CD4-positive, alpha-beta T cell treated with Interleukin-4 for 4 hours (primary cell): Measurements from ENCODE around the gene NAA35.
"Not testable (repeated sequence)": the region's sequence is repeated elsewhere in the genome, so short reads cannot be mapped to it uniquely, and the experiment has no call there.

Source experiments
- DNase-seq: peaks from one replicate; pipeline ENCODE4 v3.0.0-alpha.2; 2020

Gene NAA35

DNA sequence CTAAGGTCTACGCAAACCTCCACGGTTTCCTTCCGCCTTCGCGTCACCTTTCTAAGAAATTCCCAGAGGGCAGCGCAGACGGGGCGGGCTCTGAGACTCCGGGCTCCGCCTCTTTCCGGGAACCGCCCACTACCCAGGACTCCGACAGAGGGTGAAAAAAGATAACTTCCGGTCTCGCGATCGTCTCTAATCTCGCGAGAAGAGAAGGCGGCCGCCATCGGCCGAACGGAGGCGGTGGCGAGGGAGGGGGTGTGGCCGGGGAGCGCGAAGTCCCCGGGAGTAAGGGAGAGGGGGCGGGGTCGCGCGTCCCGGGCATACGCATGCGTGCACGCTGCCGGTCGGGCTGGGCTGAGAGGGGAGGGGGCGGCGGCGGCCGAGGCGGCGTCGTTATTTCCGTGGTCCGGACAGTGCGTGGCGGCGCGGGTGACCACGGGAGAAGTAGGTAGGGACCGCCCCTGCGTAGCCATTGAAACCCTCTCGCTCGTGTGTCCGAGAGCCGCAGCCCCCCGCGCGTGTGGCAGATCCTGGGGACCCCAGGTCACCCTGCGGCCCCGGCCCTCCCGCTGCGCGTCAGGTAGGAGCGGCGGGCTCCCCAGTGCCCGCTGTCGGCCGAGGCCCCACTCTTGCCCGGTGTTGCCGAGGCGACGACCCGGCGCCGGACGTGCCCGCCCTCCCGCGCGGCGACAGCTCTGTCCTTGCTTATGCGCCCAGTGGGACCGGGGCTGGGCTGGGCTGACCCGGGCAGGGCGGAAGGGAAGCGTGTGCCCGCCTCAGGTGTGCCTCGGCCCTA lies at the start of gene NAA35:
Gene NAA35 (plus strand): TSS at position 315 of the 790 bp plus-strand sequence. CDS start 1,014 bp downstream, outside the sequence.
- DNase-seq: peak; percentile 99

DNA sequence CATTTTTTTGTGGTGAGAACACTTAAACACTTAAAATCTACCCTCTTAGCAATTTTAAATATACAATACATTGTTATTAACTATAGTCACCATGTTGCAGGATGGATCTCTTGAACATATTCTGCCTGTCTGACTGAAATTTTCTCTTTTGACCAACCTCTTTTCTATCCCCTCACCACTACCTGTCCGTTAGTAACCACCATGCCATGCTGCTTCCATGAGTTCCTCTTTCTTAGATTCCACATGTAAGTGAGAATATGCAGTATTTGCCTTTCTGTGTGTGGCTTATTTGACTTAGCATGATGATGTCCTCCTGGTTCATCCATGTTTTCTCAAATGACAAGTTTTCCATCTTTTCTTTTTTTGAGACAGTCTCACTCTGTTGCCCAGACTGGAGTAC lies 48.5 kb upstream of the NAA35 start:
- DNase-seq: no peak

DNA sequence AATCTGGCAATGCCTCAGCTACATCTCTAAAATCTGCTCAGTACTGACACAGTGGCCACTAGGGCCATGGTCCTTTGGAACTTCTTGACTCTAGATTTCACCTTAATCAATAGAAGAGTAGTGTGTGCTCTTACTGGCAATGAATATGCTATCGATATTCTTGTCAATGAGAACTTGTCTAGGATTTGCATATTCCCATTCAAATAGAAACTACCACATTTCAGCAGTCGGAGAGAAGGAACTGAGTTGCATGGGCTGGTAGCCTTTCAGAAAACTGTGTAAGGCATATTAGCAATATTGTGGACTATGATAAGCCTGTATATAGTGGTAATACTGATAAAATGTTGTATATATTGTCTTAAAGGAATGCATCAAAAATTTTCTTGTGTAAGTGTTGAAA lies 45.3 kb upstream of the NAA35 start:
- no peak for DNase-seq

GRCh38 chr9:85897848-85898247 lies 43.1 kb upstream of the NAA35 start:
- no peak for DNase-seq

- DNase-seq: no peak
These were observed 42.6 kb upstream of the NAA35 start for GRCh38 chr9:85898332-85898731.

DNA sequence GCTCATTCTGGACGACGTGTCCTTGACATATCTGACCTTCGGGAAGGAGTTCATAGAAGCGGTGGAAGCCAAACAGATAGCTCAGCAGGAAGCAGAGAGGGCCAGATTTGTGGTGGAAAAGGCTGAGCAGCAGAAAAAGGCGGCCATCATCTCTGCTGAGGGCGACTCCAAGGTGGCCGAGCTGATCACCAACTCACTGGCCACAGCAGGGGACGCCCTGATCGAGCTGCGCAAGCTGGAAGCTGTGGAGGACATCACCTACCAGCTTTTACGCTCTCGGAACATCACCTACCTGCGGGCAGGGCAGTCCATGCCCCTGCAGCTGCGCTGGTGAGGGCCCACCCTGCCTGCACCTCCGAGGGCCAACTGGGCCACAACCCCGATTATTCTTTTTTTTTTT lies 41.6 kb upstream of the NAA35 start:
- DNase-seq: no peak

DNA sequence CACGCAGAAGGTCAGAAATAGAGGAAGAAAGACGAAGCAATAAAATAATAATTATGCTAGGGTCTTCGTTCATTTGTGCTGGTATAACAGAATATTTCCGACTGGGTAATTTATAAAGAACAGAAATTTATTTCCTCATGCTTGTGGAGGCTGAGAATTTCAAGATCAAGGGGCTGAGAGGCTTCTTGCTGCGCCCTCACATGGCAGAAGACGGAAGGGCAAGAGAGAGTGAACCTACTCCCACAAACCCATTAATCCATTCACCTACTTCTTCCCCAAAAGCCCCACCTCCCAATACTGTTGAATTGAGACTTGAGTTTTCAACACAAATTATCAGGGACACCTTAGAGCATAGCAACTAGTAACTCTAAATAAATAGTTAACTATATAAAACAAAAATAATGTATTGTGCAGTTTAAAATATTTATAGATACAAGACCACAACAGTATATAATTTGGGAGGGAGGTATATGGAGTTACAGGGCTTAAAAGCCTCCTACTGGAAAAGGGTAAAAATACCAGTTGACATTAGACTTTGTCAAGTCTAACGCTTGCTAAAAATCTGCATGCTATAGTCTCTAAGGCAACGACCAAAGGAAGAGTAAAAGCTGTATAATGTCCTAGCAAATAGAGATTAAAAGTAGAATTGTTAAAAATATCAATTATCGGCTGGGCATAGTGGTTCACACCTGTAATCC lies 40.3 kb upstream of the NAA35 start:
- DNase-seq: peak; percentile 43

DNA sequence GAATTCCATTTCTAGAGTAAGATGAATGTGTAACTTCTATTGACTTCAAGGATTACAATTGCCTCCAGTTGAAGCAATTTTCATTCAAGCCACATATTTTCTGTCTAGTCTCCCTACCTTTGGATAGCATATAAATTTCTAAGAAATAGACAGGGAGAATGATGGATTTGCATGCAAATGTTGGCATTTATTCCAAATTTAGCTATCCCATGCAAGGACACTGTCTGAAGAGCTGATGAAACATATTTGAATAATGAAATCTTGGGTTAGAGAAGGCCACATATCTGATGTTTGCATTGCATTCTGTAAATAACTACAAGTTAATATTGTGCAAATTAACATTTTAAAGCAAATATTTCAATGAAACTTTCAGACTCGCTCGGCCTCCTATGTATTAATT lies 36.0 kb upstream of the NAA35 start:
- no peak for DNase-seq

- DNase-seq: no peak
These were observed 35.0 kb upstream of the NAA35 start for GRCh38 chr9:85905957-85906356.

DNA sequence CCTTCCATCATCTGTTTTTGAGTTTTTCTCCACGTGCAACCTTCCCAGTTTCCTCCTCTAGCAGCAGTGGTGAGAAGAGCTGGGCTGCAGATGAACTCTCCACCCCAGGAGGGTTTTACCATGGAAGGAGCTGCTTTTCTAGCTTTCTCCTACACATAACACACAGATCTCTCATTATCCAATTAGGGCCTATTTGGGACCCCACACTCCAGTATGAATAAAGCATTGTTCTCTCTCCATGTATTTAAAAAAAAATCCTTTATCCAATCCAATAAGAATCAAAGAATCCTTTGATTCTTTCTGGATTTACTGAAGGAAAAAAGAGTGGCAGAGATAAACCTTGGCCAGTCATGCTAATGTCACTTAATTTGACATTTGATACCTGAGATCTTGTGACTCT lies 31.6 kb upstream of the NAA35 start:
- no peak for DNase-seq

DNA sequence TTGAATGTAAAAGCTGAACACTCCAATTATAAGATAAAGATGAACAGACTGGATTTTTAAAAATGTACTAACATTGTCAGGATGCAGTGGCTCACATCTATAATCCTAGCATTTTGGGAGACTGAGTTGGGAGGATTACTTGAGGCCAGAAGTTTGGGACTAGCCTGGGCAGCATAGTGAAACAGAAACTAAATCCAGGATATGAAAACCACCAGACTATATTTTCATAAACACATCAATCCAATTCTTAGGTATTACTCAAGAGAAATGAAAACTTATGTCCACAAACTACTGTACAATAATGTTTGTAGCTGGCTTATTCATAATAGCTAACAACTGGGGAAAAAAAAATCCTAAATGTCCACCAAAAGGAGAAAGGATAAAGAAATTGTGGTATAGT lies 26.8 kb upstream of the NAA35 start:
- DNase-seq: no peak

GRCh38 chr9:85917756-85918155 lies 23.2 kb upstream of the NAA35 start:
- DNase-seq: no peak

GRCh38 chr9:85925493-85925892 lies 15.5 kb upstream of the NAA35 start:
- DNase-seq: no peak

DNA sequence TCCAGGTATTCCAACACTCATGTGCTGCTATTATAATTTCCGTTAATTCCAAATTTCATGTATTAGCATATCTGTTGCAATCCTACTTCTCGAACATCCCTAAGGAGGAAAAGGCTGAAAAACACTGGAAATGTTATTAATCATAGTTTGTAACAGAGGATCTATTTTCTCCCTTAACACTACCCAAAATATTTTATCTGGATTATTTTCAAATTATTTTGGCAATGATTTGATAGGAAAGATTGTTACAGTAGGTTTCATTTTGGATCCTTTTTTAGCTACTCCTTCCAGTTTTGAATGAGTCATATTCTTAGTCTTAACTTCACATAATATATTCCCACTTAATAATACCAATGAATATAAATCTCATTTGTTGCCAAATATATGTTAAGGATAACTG lies 13.9 kb upstream of the NAA35 start:
- no peak for DNase-seq

DNA sequence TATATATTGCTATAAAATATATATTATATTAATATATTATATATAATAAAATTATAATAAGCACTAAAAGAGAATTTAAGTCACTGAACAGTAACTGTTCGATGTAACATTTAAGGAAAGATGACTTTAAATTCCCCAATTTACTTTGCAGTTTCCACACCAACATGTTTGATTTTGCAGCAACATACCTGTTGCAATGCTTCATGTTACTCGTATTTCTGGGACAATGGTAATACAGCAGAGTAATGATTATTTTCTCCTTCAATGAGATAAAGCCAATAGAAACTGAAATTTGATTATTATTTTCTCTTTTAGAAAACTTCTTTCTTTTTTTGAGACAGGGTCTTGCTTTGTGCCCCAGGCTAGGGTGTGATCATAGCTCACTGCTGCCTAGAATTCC lies 9.5 kb upstream of the NAA35 start:
- DNase-seq: no peak

DNA sequence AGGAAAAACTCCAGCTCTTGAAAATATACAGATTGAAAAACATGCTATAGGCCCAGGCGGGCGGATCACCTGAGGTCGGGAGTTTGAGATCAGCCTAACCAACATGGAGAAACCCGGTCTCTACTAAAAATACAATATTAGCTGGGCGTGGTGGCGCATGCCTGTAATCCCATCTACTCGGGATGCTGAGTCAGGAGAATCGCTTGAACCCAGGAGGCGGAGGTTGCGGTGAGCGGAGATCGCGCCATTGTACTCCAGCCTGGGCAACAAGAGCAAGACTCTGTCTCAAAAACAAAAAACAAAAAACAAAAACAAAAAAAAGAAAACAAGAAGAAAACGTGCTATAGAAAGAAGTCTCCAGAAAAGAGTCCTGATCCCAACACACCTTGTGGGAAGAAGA lies 5.0 kb upstream of the NAA35 start:
- DNase-seq: not testable (repeated sequence)

DNA sequence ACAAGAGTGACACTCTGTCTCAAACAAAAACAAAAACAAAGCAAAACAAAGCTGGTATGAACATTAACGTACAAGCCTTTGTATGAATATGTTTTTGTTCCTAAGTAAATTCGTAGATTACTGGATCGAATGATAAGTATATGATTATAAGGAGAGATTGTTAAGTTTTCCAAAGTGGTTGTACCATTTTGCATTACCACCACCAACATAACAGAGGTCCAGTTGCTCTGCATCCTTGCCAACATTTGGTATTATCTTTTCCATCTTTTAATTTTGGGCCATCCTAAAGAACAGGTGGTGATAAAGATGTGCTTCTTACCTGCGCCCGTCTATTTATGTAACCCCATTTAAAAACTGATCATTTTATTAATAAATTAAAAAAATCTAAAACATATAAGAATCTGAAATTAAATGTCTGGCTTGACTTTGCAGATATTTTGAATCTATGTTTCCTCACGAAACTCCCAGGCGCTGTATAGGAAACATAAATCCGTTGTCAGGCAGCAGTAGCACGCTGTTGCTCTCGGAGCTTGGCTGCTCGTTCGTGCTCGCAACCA lies 593 bp upstream of the NAA35 start:
- no peak for DNase-seq

- DNase-seq: no peak
These were observed 635 bp downstream of the NAA35 start for GRCh38 chr9:85941622-85941940.

DNA sequence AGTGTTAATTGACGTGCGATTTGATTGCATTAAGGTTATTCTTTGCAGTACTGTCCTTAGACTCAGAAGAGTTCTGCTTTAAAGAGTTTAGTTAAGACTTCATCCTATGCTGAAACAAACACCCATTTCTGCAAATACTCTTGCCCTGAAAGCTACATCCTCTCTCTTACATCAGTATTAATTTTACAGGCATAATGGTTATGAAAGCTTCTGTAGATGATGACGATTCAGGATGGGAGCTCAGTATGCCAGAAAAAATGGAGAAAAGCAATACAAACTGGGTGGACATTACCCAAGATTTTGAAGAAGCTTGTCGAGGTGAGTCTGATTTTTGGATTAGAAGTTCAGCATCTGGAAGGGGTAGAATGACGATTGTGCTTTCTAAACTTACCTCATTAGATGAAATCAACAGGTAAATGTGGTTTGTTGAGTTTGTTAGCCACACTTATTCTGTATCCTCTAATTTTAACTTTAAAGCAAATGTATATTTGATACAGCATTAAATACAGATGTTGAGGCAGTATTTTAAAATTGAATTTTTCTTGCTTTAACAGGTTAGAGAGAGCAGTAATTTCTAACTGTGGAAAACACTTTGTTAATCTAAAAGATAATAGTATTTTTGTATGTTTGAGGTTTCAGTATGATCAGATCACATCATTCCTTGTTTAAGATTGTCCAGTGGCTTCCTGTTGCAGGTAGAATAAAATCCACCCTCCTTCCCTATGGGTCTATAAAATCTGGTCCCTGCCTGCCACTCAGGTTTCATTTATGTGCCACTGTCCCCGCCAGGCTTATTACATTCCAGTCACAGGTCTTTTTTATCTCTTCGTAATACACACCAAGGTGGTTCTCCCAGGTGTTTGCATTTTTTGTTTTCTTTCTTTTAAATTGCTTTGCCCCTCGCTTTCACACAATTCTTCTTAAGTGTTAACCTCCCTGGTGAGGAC lies 1.3 kb downstream of the NAA35 start:
- DNase-seq: no peak

DNA sequence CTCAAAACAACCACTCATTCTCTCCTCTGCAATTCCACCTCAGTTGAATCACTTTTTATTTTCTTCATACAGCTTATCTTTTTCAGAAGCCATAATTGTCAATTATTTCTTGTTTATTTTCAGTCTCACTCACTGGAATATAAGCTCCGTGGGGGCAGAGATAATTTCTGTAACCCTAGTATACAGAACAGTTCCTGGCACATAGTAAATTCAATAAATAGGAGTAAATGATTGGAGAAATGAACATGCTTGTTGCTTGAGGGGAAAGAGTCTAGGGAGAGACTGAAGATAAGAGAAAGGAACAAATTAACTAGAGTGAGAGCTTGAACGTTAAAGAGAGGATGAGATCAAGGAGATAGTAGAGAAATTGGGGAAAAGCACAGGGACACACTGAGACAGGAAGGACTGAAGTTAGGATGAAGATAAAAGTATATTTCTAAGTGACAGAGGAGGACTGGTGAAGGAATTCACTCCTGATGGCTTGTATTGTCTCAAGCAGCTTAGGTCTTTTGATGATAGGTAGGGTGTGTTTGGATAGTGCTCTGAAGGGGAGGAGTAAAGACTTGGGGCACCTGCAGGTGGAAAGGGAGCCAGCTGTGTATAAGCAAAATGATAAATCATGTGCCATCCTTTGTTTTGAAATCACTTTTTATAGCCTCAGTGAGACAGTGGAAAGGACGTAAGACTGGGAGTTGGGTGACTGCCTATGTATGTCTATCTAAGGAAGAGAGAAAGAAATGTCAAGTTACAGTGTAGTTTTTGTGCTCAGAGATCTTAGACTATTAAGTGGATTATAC lies 2.2 kb downstream of the NAA35 start:
- DNase-seq: no peak

- DNase-seq: no peak
These were observed 2.9 kb downstream of the NAA35 start for GRCh38 chr9:85943757-85944430.

DNA sequence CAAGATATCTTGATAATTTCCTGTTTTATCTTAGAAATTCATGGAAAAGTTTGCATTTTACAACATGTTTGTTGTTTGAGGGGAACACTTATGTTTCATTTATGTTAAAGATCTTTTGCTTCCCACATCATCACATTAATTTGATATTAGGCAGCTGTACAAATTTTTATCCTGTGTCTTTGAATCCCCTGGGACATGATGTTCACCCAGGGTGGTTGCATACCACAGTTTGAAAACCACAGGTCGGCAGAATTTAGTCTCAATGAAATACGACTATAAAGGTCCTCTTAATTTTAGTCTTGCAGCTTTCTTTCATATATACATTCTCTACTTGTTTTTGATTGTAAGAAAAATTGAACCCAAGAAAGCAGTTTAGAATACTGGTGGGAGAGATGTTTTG lies 3.7 kb downstream of the NAA35 start:
- no peak for DNase-seq
